ENCODE measurements around the gene TCTA. TPM values are rescaled to one million over a fixed set of nuclear protein-coding genes. Genes with fewer than 3 reads are reported as not detected.
A peak's percentile ranks its signal among the peaks of the same experiment; 100 is the strongest.

TCTA gene
- total and polyA plus RNA-seq, 2 donors (not counting 1 experiment from before 2014, with no cell fraction given): 46.4 to 55.9 TPM

- intact Hi-C loops (cut with micrococcal nuclease): no loop called here
- 87% methylated on average over 2 of the region's 17 CpGs for WGBS (ENCODE audit: insufficient coverage)
Measured at GRCh38 chr3:49406571-49407565, 5.4 kb upstream of the TCTA start.

More at GRCh38 chr3:49406571-49407565, 5.4 kb upstream of the TCTA start:
- H3K36me3 ChIP-seq (replicated peaks in 1 of 2; ENCODE audit: control extremely low read depth in 1 of 2, control insufficient read depth in 1 of 2, extremely low read depth in 1 of 2, insufficient read depth in 2 of 2, low read length in 1 of 2): peaks cover 4 to 13% of the 10 kb centered on the region in 2 experiments
- peaks cover 95% of the 10 kb centered on the region for H3K79me2 ChIP-seq (ENCODE audit: control insufficient read depth, insufficient read depth, low read length)
- H2AFZ ChIP-seq (ENCODE audit: insufficient read depth, low read depth, low read length, poor library complexity, severe bottlenecking): no peak overlapping the region
- no peak overlapping the region for H3K4me3 ChIP-seq (ENCODE audit: control extremely low read depth in 1 of 5, extremely low read depth in 1 of 5, insufficient read depth in 1 of 5, low read depth in 2 of 5, low read length in 4 of 5)
- H3K9ac ChIP-seq (ENCODE audit: low read length): no peak overlapping the region
- DNase-seq (no peak), ATAC-seq (ENCODE audit: low read depth) (no peak)
- peak overlapping the region; percentile 39 to 76 for H3K27ac ChIP-seq (ENCODE audit: low read length in 2 of 2)
- no peaks in the 10 kb centered on the region for H3K9me3 Mint-ChIP-seq (ENCODE audit: insufficient read depth)
- H3K4me2 ChIP-seq (replicated peaks; ENCODE audit: low read depth, low read length, poor library complexity, severe bottlenecking): peak overlapping the region; percentile 31
- H3K9me3 ChIP-seq (ENCODE audit: control extremely low read depth in 1 of 3, control insufficient read depth in 2 of 3, insufficient read depth in 1 of 3, low read length in 2 of 3): no peaks in the 10 kb centered on the region
- peaks cover 91% of the 10 kb centered on the region for H4K20me1 ChIP-seq (ENCODE audit: control insufficient read depth, insufficient read depth, low read length, poor library complexity, severe bottlenecking)
- CTCF ChIA-PET: interaction anchor here (0.6 to 0.7 kb wide), 4 partner anchors 12 to 396 kb away, joined by 3 read pairs; no protein-coding TSS in a partner anchor
- peak overlapping the region; percentile 62 for H3K4me3 Mint-ChIP-seq
- TF ChIP-seq EZH2 (IDR thresholded peaks at IDR 0.05; ENCODE audit: borderline replicate concordance, insufficient read depth, low read depth, low read length, poor library complexity, severe bottlenecking): no peak
- TF ChIP-seq CTCF (IDR thresholded peaks at IDR 0.05): no peak
- peak overlapping the region; percentile 84 for H3K27ac Mint-ChIP-seq
- H3K27me3 Mint-ChIP-seq: no peaks in the 10 kb centered on the region
- no peaks in the 10 kb centered on the region for H3K27me3 ChIP-seq (replicated peaks in 1 of 4; ENCODE audit: control extremely low read depth in 1 of 4, control insufficient read depth in 3 of 4, insufficient read depth in 4 of 4, low read length in 3 of 4)
- POLR2A ChIA-PET: no interaction called here
- peaks cover 48 to 52% of the 10 kb centered on the region in 2 donors for H3K4me1 ChIP-seq (ENCODE audit: control insufficient read depth in 2 of 2, insufficient read depth in 2 of 2, low read length in 2 of 2)
- H3K4me1 Mint-ChIP-seq: peaks cover 56% of the 10 kb centered on the region

Measured in B cell (primary cell).